SK-N-MC (cell line): ENCODE measurements around the gene CCDC3.

Experiments
- EZH2 ChIP-seq: fragments of 200-600 bp; sonication (generic); IDR thresholded peaks from one replicate; pipeline ENCODE4 v1.6.1; 2017; ENCODE audit warnings: antibody characterized with exemption
- POLR2AphosphoS5 ChIP-seq: IDR thresholded peaks from 2 replicates; pipeline ENCODE4 v1.6.1; 2012; ENCODE audit warnings: mild to moderate bottlenecking, low read depth, low read length, borderline replicate concordance

GRCh38 chr10:13006037-13006436 lies 4.5 kb upstream of the CCDC3 start:
- TF ChIP-seq EZH2, result no peak
- TF ChIP-seq POLR2AphosphoS5, result no peak
